ENCODE data around the gene MAPK9. TPM values are rescaled to one million over a fixed set of nuclear protein-coding genes. Genes with fewer than 3 reads are reported as not detected.

The MAPK9 gene
- total RNA-seq, 3 donors from 2014 or later = 31.2 to 37.9 (median 34.7) TPM

- DNase-seq (ENCODE audit: low spot score in 2 of 2) = no peak
- no peak for TF ChIP-seq POLR2A (IDR thresholded peaks at IDR 0.05)
- TF ChIP-seq, protein P1, sequence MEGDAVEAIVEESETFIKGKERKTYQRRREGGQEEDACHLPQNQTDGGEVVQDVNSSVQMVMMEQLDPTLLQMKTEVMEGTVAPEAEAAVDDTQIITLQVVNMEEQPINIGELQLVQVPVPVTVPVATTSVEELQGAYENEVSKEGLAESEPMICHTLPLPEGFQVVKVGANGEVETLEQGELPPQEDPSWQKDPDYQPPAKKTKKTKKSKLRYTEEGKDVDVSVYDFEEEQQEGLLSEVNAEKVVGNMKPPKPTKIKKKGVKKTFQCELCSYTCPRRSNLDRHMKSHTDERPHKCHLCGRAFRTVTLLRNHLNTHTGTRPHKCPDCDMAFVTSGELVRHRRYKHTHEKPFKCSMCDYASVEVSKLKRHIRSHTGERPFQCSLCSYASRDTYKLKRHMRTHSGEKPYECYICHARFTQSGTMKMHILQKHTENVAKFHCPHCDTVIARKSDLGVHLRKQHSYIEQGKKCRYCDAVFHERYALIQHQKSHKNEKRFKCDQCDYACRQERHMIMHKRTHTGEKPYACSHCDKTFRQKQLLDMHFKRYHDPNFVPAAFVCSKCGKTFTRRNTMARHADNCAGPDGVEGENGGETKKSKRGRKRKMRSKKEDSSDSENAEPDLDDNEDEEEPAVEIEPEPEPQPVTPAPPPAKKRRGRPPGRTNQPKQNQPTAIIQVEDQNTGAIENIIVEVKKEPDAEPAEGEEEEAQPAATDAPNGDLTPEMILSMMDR (IDR thresholded peaks at IDR 0.05) = no peak
- no peak for TF ChIP-seq POLR2AphosphoS5 (IDR thresholded peaks at IDR 0.05)
- Histone ChIP-seq H3K27ac (no peak overlapping the region), H3K4me1 (no peaks in the 10 kb centered on the region), H3K27me3 (no peaks in the 10 kb centered on the region), H3K9me3 (no peaks in the 10 kb centered on the region), H3K36me3 (no peaks in the 10 kb centered on the region), H3K4me3 (no peak overlapping the region)
- intact Hi-C loops (cut with DNase I; ENCODE audit: low total_unique reads) = loop anchor here (1.0 kb wide), 1 partner anchor 36 kb away; no protein-coding TSS in a partner anchor
Measured at GRCh38 chr5:180304431-180305375, 12.8 kb upstream of the MAPK9 start.

DNA sequence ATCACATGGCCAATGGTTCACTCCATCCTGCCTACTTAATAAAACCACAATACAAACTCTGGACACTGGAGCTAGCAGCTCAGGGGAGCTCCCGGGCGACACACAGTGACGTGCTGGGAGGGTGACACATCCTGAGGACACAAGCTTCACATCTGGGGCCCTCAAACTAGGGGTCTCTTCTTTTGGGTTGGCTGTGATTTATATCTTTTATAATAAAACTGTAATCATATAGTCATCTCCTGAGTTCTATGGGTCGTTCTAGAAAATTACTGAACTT lies 12.1 kb upstream of the MAPK9 start:
- no peak overlapping the region for H3K27ac ChIP-seq
- no peaks in the 10 kb centered on the region for H3K4me1 ChIP-seq
- intact Hi-C loops (cut with DNase I; ENCODE audit: low total_unique reads) = loop anchor here (1.0 kb wide), 1 partner anchor 36 kb away; no protein-coding TSS in a partner anchor
- TF ChIP-seq, protein P1 (IDR thresholded peaks at IDR 0.05) = no peak
- TF ChIP-seq POLR2AphosphoS5 (IDR thresholded peaks at IDR 0.05) = no peak
- no peak for TF ChIP-seq POLR2A (IDR thresholded peaks at IDR 0.05)
- no peak for DNase-seq (ENCODE audit: low spot score in 2 of 2)
- no peaks in the 10 kb centered on the region for H3K9me3 ChIP-seq
- H3K4me3 ChIP-seq = no peak overlapping the region
- H3K27me3 ChIP-seq = no peaks in the 10 kb centered on the region
- H3K36me3 ChIP-seq = no peaks in the 10 kb centered on the region

GRCh38 chr5:180303226-180304015 lies 11.5 kb upstream of the MAPK9 start:
- intact Hi-C loops (cut with DNase I; ENCODE audit: low total_unique reads) = loop anchor here (1.0 kb wide), 1 partner anchor 37 kb away; no protein-coding TSS in a partner anchor
- no peaks in the 10 kb centered on the region for H3K9me3 ChIP-seq
- no peaks in the 10 kb centered on the region for H3K36me3 ChIP-seq
- H3K27me3 ChIP-seq = no peaks in the 10 kb centered on the region
- H3K4me3 ChIP-seq = no peak overlapping the region
- DNase-seq (ENCODE audit: low spot score in 2 of 2) = no peak
- TF ChIP-seq POLR2A (IDR thresholded peaks at IDR 0.05) (no peak), POLR2AphosphoS5 (IDR thresholded peaks at IDR 0.05) (no peak)
- TF ChIP-seq, protein P1 (IDR thresholded peaks at IDR 0.05) = no peak
- no peaks in the 10 kb centered on the region for H3K4me1 ChIP-seq
- no peak overlapping the region for H3K27ac ChIP-seq

- no peak overlapping the region for H3K4me3 ChIP-seq
- H3K27me3 ChIP-seq = no peaks in the 10 kb centered on the region
- TF ChIP-seq POLR2A (IDR thresholded peaks at IDR 0.05) (no peak), POLR2AphosphoS5 (IDR thresholded peaks at IDR 0.05) (no peak)
- TF ChIP-seq, protein P1 (IDR thresholded peaks at IDR 0.05) = no peak
- H3K27ac ChIP-seq = no peak overlapping the region
- intact Hi-C loops (cut with DNase I; ENCODE audit: low total_unique reads) = no loop called here
- H3K9me3 ChIP-seq = no peaks in the 10 kb centered on the region
- no peak for DNase-seq (ENCODE audit: low spot score in 2 of 2)
- no peaks in the 10 kb centered on the region for H3K36me3 ChIP-seq
- no peaks in the 10 kb centered on the region for H3K4me1 ChIP-seq
Measured at GRCh38 chr5:180302256-180302655, 10.4 kb upstream of the MAPK9 start.

- Histone ChIP-seq H3K4me3 (no peak overlapping the region), H3K27me3 (no peaks in the 10 kb centered on the region), H3K27ac (no peak overlapping the region), H3K36me3 (no peaks in the 10 kb centered on the region), H3K9me3 (no peaks in the 10 kb centered on the region), H3K4me1 (no peaks in the 10 kb centered on the region)
- intact Hi-C loops (cut with DNase I; ENCODE audit: low total_unique reads) = no loop called here
- TF ChIP-seq, protein P1 (IDR thresholded peaks at IDR 0.05) = no peak
- TF ChIP-seq POLR2AphosphoS5 (IDR thresholded peaks at IDR 0.05) = no peak
- no peak for TF ChIP-seq POLR2A (IDR thresholded peaks at IDR 0.05)
- no peak for DNase-seq (ENCODE audit: low spot score in 2 of 2)
Measured at GRCh38 chr5:180301253-180301652, 9.4 kb upstream of the MAPK9 start.
